G401 (cell line): Measurements from ENCODE around the gene RBM17. TPM values are rescaled to one million over a fixed set of nuclear protein-coding genes. Genes with fewer than 3 reads are reported as not detected.
"Not testable (repeated sequence)": the region's sequence is repeated elsewhere in the genome, so short reads cannot be mapped to it uniquely, and the experiment has no call there.

Experiments
- DNase-seq: peaks from one replicate; pipeline ENCODE4 v3.0.0-alpha.2; 2015; ENCODE audit warnings: low spot score
- in situ Hi-C: cut with HindIII; loops from 2 replicates; pipeline ENCODE4 v1.10.0; 2016; ENCODE audit warnings: low sequenced_read_pairs, mixed read lengths
- total RNA-seq: library from RNA; depleted of rRNA; stranded (reverse); fragments of >200 nt; shearing (Covaris generic); gene quantifications from 2 replicates; pipeline ENCODE4 v1.2.3, GENCODE V29; 2014

RBM17 gene
- total RNA-seq, 1 experiment from 2014 or later: 41.9 TPM

DNA sequence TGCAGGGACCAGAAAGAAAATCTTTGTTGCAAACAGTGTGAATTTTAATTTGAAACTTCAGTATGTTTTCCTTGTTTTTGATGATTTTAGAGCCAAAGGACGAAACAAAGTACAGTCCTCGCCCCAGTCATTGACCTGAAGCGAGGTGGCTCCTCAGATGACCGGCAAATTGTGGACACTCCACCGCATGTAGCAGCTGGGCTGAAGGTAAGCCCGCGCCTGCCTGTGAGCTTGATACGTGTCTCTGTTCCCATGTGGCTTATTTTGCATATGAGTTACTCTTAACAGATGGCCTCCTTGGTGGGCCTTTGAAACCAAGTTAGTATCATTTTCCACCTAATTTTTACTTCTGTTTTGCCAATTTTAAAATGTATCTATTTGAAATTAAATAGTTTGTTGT lies 12.3 kb downstream of the RBM17 start:
- DNase-seq: no peak
- in situ Hi-C loops: no loop called here

DNA sequence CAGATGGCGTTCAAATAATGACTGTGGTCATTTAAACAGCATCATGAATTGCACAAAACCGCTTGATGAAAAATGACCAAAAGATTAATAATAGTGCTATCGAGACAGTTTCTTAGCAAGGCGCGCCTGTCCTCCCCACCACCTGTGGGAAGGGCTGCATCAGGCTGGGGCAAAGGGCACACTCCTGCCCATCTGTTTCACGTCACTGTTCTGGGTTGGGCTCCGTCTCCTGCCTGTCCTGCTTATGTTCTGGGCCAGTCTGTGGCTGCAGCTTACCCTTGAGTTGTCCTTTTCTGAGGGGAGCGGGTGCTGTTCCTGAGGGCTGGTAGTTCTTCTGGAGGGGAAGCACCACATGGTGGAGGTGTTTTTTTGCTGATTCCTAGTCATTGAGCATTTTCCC lies 13.3 kb downstream of the RBM17 start:
- in situ Hi-C loops: no loop called here
- DNase-seq: no peak

DNA sequence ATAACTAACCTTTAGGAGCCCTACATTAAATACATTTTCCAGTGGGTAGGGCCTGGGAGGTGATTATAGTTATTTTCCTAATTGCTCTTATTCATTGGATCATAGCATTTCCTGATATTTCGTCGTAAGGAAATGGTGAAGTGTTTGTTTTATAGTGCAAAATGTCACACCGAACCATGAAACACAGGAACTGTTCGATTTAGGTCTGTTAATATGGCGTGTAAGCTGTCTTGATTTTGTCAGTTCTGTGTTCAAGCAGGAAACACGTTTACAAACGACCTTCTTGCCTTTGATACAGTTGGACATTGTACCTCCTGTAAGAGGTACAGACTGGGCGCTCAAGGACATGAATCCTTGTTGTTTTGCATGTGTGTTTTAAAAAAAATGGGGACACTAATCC lies 14.8 kb downstream of the RBM17 start:
- in situ Hi-C loops: no loop called here
- no peak for DNase-seq

DNA sequence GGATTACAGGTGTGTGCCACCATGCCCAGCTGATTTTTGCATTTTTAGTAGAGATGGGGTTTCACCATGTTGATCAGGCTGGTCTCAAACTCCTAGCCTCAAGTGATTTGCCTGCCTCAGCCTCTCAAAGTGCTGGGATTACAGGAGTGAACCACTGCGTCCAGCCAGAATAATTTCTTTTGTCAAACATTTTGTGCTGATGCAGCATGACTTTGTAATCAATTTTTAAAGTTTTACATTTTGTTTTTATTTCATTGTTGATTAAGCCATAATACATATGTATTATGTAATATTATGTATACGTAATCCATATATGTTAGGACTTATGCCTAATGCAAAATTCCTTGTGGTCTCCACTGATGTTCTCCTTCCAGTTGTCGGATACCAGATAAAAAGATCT lies 18.8 kb downstream of the RBM17 start:
- in situ Hi-C loops: not testable (repeated sequence)

DNA sequence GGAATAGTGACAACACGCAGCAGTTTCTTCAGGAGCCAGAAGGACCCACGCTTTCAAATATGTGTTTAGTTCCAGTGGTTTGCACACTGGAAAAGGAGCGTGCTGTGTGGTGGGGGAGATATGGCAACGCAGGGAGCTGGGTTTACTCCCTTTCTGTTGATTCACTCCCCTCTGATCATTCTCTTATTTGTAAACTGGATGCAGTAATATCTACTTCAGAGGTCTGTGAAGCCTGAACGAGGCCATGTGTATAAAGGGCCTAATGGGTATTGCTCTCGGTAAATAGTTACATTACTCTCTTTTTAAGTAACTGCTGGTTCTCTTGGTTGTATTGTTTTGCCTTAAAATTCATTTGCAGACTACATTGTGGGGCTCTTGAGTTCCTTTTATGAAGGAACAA lies 19.2 kb downstream of the RBM17 start:
- in situ Hi-C loops: no loop called here

More for the DNA sequence above, 18.8 kb downstream of the RBM17 start:
- DNase-seq: not testable (repeated sequence)

DNA sequence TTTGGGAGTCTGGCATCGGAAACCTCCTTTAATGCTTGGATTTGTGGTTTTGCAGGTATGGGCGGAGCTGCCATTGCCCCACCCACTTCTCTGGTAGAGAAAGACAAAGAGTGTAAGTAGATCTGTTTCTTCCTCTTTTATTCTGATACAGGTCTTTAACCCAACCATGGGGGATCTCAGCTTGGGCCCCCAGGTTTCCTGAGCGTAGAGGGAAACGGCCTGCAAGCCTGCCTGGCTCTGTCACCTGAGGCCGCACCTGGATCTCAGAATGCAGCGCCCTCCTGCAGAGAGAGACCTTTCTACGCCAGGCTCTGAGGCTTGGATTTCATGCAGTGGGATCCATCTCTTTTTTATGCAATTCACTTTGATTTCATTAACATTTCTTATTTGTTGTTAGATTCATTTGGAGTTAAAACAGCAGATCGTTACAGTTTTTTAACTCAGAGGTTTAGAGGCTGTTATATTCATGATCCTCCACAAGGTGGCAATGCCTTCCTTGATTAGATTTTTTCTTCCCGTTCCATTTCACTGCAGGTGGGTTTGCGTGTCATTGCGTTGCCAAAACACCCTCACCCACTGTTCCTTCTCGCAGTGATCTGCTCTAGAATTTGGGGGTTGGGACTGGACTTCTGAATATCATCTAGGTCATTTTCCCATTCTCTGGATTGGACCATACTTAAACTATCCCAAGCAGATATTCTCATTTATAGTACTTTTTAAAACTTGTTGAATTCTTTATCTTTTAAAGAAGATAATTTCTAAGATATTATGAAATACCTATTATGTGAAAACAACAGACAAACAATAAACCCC lies 20.0 kb downstream of the RBM17 start:
- in situ Hi-C loops: no loop called here
- DNase-seq: peak; percentile 56

More for the DNA sequence above, 19.2 kb downstream of the RBM17 start:
- no peak for DNase-seq

DNA sequence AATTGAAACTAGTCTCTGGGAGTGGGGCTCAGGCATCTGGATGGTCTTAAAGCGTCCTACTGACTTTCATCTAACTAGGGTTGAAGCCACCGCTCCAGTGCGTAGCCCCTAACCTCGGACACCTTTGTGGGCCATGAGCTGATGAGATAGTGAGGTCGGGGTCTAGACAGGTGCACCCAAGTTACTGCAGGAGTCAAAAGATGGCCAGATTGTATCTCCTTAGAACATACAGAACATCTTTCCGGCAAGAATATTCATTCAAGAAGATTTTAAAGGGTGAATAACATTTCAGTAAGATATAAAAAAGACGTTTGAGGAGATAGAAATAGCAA lies 20.6 kb downstream of the RBM17 start:
- in situ Hi-C loops: no loop called here
- no peak for DNase-seq

DNA sequence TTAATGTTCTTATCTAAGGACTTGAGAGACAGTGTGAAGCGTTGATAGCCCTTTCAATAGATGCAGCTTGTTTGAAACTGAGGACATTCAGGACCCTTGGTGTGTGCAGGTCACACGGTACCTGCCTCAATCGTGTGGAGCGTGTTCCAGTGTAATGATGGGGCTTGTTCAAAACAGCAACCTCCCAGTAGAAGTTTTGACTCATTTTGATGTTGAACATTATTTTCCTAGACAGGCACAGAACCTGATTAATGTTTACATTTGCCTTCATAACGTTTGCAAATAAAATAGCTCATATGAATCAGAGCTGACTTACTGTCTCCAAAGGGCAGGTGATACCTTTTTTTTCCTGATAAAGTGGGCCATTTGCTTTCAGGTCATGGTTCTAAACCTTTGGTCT lies 21.3 kb downstream of the RBM17 start:
- no peak for DNase-seq
- in situ Hi-C loops: no loop called here

DNA sequence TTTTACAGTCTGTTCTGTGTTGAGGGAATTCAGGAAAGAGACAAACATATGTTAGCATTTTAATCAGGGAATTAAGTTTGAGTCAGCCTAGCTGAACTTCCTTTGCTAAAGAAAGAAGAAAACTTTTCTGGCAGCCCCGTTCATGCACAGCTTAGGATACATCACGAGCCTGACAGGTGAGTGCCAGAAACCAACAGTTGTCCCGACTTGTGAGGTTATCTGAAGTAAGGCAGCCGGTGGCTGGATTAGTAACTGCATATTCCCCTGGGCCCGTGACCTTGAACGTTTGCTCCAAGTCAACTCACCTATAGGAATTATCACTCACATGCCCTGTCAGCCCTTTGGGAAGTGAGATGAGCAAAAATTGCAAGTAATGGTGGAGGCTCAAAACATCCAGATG lies 24.1 kb downstream of the RBM17 start:
- no peak for DNase-seq
- in situ Hi-C loops: no loop called here

DNA sequence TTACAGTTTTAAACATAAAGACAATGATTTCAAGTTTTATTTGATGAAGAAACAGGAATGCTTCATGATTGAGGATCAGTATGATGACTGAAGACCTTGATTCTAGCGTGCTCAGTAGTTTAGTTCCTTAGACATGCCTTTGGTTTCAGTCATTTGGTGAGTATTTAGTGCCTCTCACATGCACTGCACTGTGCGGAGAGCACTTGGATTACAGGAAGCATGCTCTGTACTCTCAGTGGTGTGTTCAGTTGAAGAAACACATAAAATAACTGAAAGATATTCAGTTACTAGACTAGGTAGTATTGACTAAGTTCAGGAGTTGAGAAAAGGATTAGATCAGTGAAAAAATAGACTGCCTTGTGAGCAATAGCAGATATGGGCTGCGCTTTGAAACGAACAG lies 25.5 kb downstream of the RBM17 start:
- in situ Hi-C loops: no loop called here

DNA sequence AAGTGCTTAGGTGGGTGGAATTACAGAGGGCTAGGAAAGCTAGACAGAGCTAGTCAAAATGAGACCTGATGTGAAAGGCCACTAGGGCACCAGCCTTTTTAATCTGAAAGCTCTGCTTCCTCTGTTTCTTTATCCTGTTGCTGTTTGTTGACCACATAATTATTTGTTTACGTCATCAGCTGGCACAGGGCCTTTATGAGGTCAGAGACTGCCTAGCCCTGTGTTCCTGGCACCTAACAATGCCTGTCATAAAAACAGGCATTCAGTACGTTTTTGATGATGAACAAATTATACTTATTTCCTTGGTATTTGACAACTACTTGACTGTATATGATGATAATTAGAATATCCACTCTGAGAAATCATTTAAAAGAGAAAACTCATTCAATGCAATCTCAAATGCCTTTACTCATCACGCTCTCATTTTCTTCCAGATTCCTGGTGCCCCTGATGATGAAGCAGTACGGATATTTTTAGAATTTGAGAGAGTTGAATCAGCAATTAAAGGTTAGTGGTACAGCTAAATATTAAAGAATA lies 26.0 kb downstream of the RBM17 start:
- in situ Hi-C loops: no loop called here

More for the DNA sequence above, 25.5 kb downstream of the RBM17 start:
- DNase-seq: no peak

DNA sequence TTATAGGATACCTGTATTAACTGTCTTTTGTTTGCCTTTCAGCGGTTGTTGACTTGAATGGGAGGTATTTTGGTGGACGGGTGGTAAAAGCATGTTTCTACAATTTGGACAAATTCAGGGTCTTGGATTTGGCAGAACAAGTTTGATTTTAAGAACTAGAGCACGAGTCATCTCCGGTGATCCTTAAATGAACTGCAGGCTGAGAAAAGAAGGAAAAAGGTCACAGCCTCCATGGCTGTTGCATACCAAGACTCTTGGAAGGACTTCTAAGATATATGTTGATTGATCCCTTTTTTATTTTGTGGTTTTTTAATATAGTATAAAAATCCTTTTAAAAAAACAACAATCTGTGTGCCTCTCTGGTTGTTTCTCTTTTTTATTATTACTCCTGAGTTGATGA lies 26.6 kb downstream of the RBM17 start:
- DNase-seq: no peak

More for the DNA sequence above, 26.0 kb downstream of the RBM17 start:
- peak; percentile 34 for DNase-seq

DNA sequence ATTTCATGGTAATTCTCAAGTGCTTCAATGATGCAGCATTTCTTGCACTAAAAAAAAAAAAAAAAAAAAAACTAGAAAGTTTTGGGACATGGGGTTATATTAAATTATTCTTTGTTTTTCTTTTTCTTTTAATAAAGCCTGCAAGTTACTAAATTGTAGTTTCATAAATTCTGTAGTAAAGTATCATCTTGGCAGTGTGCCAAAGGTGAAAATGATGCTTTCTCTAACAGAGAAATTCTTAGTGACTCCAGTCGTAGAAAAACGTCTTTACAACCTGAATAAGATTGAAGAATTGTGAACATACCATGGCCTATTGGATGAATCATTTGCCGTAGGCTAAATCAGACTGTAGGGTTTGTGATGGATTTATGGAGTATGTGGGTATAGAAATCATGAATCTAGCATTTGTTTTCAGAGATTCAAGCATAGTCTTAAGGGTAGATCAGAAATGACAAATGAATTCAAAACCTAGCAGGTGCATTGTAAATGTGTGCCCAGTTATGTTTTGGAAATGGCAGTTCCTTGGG lies 27.1 kb downstream of the RBM17 start:
- in situ Hi-C loops: no loop called here
- DNase-seq: no peak

More for the DNA sequence above, 26.6 kb downstream of the RBM17 start:
- in situ Hi-C loops: no loop called here

DNA sequence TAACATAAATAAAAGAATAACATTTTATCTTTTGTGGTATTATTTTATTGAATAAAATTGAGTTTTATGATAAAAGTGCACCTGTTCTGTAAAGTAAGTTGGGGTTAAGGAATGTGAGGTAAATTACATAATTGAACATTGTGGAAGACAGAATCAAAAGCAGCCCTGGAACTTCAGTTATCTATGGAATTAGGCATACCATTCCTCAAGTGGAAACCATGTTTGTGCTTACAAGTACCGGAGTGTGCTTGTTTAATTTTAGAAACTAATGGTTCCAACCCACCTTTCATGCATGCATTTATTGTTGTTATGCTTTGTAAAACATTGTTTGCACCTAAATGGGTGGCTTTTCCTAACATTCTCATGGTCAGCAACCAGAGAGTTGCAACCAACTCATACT lies 28.0 kb downstream of the RBM17 start:
- no peak for DNase-seq
- in situ Hi-C loops: no loop called here

DNA sequence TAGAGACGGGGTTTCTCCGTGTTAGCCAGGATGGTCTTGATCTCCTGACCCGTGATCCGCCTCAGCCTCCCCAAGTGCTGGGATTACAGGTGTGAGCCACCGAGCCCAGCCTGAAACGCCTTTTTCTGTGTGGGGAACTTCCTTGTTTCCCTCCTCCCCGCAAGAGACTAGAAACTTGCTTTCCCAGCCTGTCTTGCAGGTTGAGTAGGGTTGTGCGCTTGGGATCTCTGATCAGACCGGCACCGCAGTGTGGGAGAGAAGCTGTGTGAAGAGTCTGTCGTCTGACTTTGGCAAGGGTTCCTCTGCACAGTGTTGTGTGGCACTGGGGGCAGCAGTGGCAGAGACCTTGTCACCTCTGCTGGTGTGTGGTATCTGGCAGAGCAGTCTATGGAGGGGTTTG lies 28.9 kb downstream of the RBM17 start:
- in situ Hi-C loops: no loop called here

DNA sequence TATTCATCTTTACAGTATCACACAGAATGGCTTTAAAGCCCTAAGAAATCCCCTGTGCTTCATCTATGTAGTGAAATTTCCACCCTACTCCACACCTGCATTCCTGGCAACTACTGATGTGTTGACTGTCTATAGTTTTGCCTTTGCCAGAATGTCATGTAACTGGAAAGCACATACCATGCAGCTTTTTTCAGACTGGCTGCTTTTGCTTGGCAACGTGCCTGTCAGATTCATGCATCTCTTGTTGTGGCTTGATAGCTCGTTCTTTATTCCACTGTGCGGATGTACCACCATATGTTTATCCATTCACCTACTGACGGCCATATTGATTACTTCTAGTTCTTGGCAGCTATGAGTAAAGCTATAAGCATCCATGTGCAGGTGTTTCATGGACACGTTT lies 30.6 kb downstream of the RBM17 start:
- no peak for DNase-seq
- in situ Hi-C loops: no loop called here

More for the DNA sequence above, 28.9 kb downstream of the RBM17 start:
- no peak for DNase-seq

DNA sequence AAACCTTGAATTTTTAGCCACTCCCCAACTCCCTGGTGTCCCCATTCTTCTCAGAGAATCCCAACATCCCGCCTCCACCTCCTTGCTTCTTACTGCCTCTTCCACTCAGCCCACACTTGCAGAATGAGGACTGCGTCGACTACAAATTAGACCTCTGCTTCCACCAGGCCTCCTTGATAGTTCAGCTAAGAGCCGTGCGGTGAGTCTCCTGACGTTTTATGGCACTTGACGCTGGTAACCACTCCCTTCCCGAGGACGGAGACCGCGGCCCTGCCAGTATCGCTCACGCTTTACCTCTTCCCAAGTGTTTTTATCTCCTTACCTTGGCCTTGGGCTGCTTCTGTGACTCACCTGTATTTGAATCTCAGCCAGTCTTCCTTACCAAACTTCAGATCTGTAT lies 31.1 kb downstream of the RBM17 start:
- no peak for DNase-seq
- in situ Hi-C loops: no loop called here

DNA sequence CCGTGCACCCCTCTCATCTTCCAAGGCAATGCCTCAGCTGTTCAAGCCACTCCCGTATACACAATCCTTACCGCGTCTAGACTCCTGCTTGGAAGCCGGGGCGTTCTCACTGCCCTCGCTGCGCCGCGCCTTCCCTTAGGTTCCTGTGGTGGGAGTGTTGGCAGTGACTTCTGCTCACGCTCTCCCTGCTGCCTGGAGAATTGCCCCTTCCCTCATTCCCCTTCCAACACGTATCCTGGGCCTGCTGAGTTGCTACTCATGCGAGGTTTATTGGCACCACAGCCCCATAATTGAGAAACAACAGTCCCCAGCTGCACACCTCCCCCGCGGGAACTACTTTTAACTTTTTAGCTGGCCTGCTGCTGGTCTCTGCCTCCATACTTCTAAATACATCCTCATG lies 31.9 kb downstream of the RBM17 start:
- in situ Hi-C loops: no loop called here
- no peak for DNase-seq

DNA sequence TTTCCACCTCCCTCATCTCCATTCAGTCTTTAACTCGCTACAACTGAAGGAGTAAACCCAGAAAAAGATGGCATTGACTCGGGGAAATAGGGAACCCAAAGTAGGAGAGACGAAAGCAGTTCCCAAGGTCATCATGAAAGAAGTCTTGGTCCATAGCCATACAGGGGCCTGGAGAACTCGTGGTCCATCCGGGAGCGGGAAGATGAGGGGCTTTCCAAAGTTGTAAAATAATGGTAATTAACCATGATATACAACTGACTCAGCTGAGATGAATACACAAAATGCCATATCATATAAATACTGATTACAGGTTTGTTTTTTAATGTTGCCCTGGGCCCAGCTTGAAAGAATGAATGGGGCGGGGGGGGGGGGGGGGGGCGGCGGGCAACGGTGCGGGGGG lies 32.3 kb downstream of the RBM17 start:
- DNase-seq: no peak
- in situ Hi-C loops: no loop called here

DNA sequence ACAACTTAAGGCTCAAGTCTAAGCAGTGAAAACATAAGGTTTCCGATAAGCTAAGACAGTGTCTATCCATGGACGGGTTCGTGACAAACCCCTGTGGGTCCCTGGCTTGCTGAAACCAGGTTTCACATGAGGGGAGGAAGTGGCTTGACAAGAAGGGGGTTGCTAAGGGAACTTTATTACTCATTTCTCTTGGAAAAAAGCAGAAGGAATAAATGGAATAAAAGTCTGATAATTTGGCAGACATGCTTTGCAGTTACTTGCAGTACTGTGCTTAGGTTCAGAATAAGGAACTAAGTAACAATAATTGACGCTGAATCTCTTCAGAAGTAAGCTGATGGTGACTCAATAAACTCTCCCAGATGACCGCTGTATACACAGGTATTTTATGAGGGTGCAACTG lies 34.7 kb downstream of the RBM17 start:
- no peak for DNase-seq
- in situ Hi-C loops: no loop called here

DNA sequence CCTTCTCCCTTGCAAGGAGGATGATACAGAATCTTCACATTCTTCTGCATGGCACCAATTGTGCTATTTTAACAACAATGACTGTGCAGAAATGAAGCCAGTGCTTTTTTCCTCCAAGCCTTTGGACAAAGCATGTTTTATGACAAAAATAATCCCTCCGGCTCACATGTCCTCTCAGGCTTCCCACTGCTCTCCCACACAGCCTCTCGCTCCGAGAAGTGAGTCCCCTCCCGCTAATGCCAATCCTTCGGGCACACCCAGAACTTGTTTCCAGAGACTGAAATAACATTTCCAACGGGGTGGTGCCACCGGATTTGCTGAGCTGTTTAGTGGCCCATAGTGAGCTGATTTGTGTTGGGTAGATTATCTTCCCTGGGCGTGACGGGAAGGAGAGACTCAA lies 35.8 kb downstream of the RBM17 start:
- DNase-seq: no peak
- in situ Hi-C loops: no loop called here
